GM12875 (cell line): ENCODE data around the gene COPE.
A peak's percentile ranks its signal among the peaks of the same experiment; 100 is the strongest.

Experiments
- H3K4me3 ChIP-seq: one replicate; pipeline ENCODE4 v1.5.1; 2011; ENCODE audit warnings: low read depth, low read length, control low read depth
- CTCF ChIP-seq: IDR thresholded peaks from 2 replicates; pipeline ENCODE4 v1.5.1; 2011; ENCODE audit warnings: low read depth, mild to moderate bottlenecking, control low read depth, inconsistent platforms, low read length, moderate library complexity, borderline replicate concordance; ENCODE audit not compliant: insufficient read depth

The COPE gene

GRCh38 chr19:18896421-18896841 lies 22.8 kb downstream of the COPE start:
- H3K4me3 ChIP-seq: no peak overlapping the region
- TF ChIP-seq CTCF: no peak

GRCh38 chr19:18895824-18896341 lies 23.3 kb downstream of the COPE start, which contains the start of gene CERS1:
Gene CERS1, minus strand, starts transcription at chr19:18896158. Its CDS starts 86 bp downstream, at chr19:18896072.
- no peak for TF ChIP-seq CTCF
- no peak within 1 kb of the TSS for H3K4me3 ChIP-seq

DNA sequence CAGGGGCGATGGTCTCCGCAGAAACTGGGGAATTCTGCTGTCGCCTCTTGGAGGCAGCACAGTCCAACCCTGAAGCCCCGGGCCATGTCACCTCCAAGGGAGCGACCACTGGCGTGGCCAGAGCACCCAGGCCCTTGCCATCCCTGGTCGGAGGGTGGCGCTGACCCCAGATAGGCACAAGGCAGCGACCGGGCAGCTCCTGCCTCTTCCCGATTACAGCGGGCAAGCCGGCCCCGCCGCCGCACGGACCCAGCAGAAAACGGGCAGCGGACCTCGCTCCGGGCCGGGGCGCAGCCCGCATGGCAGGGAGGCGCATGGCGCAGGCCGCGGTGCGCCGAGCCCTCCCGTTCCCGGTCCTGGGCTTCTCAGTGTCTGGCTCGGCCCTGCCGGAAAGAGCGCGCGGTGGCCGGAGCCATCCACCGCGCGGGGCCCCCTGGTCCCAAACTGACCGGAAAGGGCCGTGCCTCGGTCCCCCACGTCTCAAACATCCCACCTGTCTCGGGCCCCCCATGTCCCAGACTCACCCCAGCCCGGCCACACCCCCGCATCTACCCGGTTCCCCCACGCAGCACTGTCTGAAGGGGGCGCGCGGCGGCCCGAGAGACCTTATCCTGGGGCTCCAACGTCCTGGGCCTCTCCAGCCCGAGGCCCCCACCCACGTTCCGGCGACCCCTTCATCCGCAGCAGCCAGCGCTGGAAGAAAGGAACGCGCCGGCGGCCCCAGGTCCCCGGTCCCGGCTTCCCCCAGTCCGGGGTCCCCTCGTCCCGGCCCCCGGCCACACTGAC lies 24.0 kb downstream of the COPE start:
- peak; percentile 18; the same call in 1 of the 2 replicates for TF ChIP-seq CTCF

GRCh38 chr19:18894254-18895037 lies 24.7 kb downstream of the COPE start:
- TF ChIP-seq CTCF: no peak
- H3K4me3 ChIP-seq: no peak overlapping the region

More for the DNA sequence above, 24.0 kb downstream of the COPE start:
- H3K4me3 ChIP-seq: no peak overlapping the region

DNA sequence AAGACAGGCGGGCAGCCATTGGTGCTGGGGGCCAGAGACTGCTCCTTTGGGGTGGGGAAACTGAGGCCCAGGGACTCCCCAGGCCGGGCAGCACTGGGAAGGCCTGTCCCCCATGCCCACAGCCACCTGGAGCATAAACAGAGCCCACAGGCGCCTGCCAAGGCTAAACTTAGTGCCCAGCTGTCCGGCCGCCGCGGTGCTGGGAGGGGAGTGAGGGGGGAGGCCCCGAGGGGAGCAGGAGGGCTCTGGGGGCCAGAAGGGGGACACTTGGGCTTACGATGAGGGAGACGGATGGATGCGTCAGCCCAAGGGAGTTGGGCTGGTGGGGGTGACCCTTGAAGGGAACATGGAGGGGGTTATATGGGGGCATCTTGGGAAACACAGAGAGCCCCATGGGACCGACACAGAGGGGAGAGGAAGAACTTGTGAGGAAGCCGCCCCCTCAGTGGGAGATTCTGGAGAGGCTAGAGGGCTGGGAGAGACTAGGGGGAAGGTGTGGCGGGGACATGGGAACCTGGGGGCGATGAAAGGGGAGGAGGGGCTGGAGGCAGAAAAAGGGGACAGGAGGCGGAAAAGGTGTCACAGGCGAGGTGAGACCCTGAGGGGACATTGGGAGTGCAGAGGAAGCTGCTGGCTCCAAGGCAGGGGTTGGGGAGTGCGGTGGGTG lies 25.5 kb downstream of the COPE start:
- H3K4me3 ChIP-seq: no peak overlapping the region
- no peak for TF ChIP-seq CTCF

DNA sequence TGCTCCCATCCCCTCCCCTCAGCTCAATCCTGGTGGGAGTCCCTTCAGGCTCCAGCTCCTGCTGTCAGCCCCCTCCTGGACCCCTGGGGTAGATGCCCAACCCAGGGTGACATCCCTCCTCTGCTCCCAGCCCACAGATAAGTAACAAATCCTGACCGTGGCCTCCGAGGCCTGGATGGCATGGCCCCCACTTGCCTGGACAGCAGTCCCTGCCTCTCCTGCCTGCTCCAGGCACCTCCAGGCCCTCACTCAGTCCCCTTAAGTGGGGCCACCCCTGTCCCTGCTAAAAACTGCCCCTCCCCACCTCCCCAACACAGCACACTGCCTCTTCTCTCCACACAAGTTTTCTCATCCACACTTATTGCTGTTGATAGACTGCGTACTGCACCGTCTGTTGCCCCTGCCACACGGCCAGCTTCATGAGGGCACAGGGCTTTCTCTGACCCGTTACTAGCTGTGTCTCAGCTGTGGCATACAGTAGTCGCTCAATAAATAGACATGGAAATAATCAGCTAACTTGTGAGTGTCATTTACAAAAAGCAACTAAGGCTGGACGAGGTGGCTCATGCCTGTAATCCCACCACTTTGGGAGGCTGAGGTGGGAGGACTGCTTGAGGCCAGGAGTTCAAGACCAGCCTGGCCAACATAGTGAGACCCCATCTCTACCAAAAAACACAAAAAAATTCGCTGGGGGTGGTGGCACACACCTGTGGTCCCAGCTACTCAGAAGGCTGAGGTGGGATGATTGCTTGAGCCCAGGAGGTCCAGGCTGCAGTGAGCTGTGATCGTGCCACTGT lies 29.0 kb downstream of the COPE start:
- no peak overlapping the region for H3K4me3 ChIP-seq
- no peak for TF ChIP-seq CTCF
